GM23338 (cell line): ENCODE measurements around the gene CEP70.

Experiments used
- CREB1 ChIP-seq: fragments of 250-450 bp; sonication (Bioruptor Pico); IDR thresholded peaks from 2 replicates; pipeline ENCODE4 v1.5.0; 2020; ENCODE audit warnings: low read depth, mild to moderate bottlenecking, moderate library complexity
- EZH2 ChIP-seq: fragments of 200-600 bp; sonication (generic); IDR thresholded peaks from one replicate; pipeline ENCODE4 v1.8.0; 2017; ENCODE audit warnings: antibody characterized with exemption, mild to moderate bottlenecking, low read depth; ENCODE audit not compliant: unreplicated experiment
- EZH2phosphoT487 ChIP-seq: fragments of 200-600 bp; sonication (generic); IDR thresholded peaks from one replicate; pipeline ENCODE4 v1.8.1; 2018; ENCODE audit warnings: antibody characterized with exemption; ENCODE audit not compliant: unreplicated experiment
- JUNB ChIP-seq: IDR thresholded peaks from one replicate; pipeline ENCODE4 v1.6.1; 2016; ENCODE audit warnings: antibody characterized with exemption; ENCODE audit not compliant: unreplicated experiment
- NANOG ChIP-seq: IDR thresholded peaks from 2 replicates; pipeline ENCODE4 v1.6.1; 2016; ENCODE audit warnings: antibody characterized with exemption, borderline replicate concordance
- POLR2AphosphoS5 ChIP-seq: IDR thresholded peaks from 2 replicates; pipeline ENCODE4 v1.6.1; 2016; ENCODE audit warnings: antibody characterized with exemption, low read depth
- STAT1 ChIP-seq: IDR thresholded peaks from one replicate; pipeline ENCODE4 v1.6.1; 2016; ENCODE audit warnings: antibody characterized with exemption; ENCODE audit not compliant: unreplicated experiment
- ZNF114 ChIP-seq: fragments of 250-450 bp; sonication (Bioruptor Pico); IDR thresholded peaks from 2 replicates; pipeline ENCODE4 v1.5.0; 2020; ENCODE audit warnings: mild to moderate bottlenecking, moderate library complexity
- ZNF331 ChIP-seq: fragments of 250-450 bp; sonication (Bioruptor Pico); IDR thresholded peaks from 2 replicates; pipeline ENCODE4 v1.5.0; 2020; ENCODE audit warnings: low read depth, mild to moderate bottlenecking, moderate library complexity
- TF ChIP-seq, protein P1 (sequence below), 2 experiments: fragments of 200-600 bp in 1 of 2; sonication (generic) in 1 of 2; conservative IDR thresholded peaks; 2 replicates each; pipeline versions ENCODE4 v1.5.1 to v1.6.1; 2016 to 2017; ENCODE audit warnings: antibody characterized with exemption in 2 of 2, low read depth in 2 of 2, mild to moderate bottlenecking in 2 of 2, moderate library complexity in 1 of 2
- TF ChIP-seq, protein P2 (sequence below): IDR thresholded peaks from one replicate; pipeline ENCODE4 v1.6.1; 2018; ENCODE audit warnings: antibody characterized with exemption; ENCODE audit not compliant: unreplicated experiment
- TF ChIP-seq, protein P3 (sequence below): IDR thresholded peaks from 2 replicates; pipeline ENCODE4 v1.6.1; 2016; ENCODE audit warnings: antibody characterized with exemption

DNA sequence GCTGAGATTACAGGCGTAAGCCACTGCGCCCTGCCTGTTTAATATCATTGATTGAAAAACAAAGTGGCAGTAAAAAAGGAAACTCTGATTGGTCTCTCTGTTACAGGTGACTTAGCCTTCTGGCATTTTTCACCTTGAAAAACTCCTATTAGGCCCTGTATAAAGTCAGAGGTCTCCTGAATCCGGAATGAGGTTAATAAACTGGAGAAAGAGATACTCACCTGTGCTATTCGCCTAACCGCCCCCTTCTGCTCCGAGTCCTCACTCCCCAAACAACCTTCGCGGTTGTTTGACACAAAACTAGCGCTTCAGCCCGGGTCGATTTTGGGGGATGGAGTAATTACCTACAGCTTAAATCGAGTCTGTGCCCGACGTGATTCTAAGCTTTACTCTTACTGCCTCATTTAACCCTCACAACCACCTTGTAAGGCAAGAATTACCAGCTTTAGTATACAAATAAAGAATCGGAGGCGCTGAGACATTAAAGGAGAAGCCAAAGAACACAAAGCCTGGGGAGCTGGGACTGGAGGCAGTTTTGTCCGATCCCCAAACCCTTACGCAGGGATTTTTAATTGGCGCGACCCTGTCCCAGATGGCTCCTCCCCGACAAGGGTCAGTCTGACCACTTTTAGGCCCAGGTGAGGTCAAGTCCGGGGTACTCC, 441 bp downstream of the CEP70 start:
- TF ChIP-seq, protein P1, sequence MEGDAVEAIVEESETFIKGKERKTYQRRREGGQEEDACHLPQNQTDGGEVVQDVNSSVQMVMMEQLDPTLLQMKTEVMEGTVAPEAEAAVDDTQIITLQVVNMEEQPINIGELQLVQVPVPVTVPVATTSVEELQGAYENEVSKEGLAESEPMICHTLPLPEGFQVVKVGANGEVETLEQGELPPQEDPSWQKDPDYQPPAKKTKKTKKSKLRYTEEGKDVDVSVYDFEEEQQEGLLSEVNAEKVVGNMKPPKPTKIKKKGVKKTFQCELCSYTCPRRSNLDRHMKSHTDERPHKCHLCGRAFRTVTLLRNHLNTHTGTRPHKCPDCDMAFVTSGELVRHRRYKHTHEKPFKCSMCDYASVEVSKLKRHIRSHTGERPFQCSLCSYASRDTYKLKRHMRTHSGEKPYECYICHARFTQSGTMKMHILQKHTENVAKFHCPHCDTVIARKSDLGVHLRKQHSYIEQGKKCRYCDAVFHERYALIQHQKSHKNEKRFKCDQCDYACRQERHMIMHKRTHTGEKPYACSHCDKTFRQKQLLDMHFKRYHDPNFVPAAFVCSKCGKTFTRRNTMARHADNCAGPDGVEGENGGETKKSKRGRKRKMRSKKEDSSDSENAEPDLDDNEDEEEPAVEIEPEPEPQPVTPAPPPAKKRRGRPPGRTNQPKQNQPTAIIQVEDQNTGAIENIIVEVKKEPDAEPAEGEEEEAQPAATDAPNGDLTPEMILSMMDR (conservative IDR thresholded peaks at IDR 0.05; ENCODE audit: low read depth in 2 of 2): no peak
- no peak for TF ChIP-seq POLR2AphosphoS5
- no peak for TF ChIP-seq JUNB
- TF ChIP-seq, protein P2, sequence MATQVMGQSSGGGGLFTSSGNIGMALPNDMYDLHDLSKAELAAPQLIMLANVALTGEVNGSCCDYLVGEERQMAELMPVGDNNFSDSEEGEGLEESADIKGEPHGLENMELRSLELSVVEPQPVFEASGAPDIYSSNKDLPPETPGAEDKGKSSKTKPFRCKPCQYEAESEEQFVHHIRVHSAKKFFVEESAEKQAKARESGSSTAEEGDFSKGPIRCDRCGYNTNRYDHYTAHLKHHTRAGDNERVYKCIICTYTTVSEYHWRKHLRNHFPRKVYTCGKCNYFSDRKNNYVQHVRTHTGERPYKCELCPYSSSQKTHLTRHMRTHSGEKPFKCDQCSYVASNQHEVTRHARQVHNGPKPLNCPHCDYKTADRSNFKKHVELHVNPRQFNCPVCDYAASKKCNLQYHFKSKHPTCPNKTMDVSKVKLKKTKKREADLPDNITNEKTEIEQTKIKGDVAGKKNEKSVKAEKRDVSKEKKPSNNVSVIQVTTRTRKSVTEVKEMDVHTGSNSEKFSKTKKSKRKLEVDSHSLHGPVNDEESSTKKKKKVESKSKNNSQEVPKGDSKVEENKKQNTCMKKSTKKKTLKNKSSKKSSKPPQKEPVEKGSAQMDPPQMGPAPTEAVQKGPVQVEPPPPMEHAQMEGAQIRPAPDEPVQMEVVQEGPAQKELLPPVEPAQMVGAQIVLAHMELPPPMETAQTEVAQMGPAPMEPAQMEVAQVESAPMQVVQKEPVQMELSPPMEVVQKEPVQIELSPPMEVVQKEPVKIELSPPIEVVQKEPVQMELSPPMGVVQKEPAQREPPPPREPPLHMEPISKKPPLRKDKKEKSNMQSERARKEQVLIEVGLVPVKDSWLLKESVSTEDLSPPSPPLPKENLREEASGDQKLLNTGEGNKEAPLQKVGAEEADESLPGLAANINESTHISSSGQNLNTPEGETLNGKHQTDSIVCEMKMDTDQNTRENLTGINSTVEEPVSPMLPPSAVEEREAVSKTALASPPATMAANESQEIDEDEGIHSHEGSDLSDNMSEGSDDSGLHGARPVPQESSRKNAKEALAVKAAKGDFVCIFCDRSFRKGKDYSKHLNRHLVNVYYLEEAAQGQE: no peak
- no peak for TF ChIP-seq ZNF331
- no peak for TF ChIP-seq EZH2
- TF ChIP-seq, protein P3, sequence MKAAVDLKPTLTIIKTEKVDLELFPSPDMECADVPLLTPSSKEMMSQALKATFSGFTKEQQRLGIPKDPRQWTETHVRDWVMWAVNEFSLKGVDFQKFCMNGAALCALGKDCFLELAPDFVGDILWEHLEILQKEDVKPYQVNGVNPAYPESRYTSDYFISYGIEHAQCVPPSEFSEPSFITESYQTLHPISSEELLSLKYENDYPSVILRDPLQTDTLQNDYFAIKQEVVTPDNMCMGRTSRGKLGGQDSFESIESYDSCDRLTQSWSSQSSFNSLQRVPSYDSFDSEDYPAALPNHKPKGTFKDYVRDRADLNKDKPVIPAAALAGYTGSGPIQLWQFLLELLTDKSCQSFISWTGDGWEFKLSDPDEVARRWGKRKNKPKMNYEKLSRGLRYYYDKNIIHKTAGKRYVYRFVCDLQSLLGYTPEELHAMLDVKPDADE: no peak
- no peak for TF ChIP-seq ZNF114
- TF ChIP-seq CREB1: no peak
- no peak for TF ChIP-seq EZH2phosphoT487
- TF ChIP-seq STAT1: no peak
- no peak for TF ChIP-seq NANOG
